Vagina (tissue), 2 donors: Measurements from ENCODE around the gene TPD52L1. TPM values are rescaled to one million over a fixed set of nuclear protein-coding genes. Genes with fewer than 3 reads are reported as not detected.

Source experiments
- DNase-seq, 2 donors: peaks; one replicate each; pipeline ENCODE4 v3.0.0-alpha.2; 2017; ENCODE audit errors: extremely low spot score in 2 of 2
- H3K27ac ChIP-seq: fragments of 200-600 bp; sonication (generic); one replicate; pipeline ENCODE4 v1.5.1; 2019
- H3K27me3 ChIP-seq: fragments of 200-600 bp; sonication (generic); one replicate; pipeline ENCODE4 v1.5.1; 2019
- H3K36me3 ChIP-seq, 2 donors: fragments of 200-600 bp; sonication (generic); one replicate each; pipeline ENCODE4 v1.5.1; 2017 to 2019
- H3K4me1 ChIP-seq: fragments of 200-600 bp; sonication (generic); one replicate; pipeline ENCODE4 v1.5.1; 2019
- H3K4me3 ChIP-seq, 2 donors: fragments of 200-600 bp; sonication (generic); 1 replicate in 1 of 2; 2 replicates in 1 of 2; pipeline ENCODE4 v1.5.1; 2016 to 2019
- H3K9me3 ChIP-seq: fragments of 200-600 bp; sonication (generic); one replicate; pipeline ENCODE4 v1.5.1; 2019
- POLR2A ChIP-seq, 2 donors: fragments of 450-650 bp; IDR thresholded peaks; one replicate each; pipeline ENCODE4 v1.6.1; 2017; ENCODE audit warnings: antibody characterized with exemption in 2 of 2, mild to moderate bottlenecking in 2 of 2, moderate library complexity in 2 of 2
- POLR2AphosphoS5 ChIP-seq, 2 donors: sonication (generic); formaldehyde crosslinking; IDR thresholded peaks; one replicate each; pipeline ENCODE4 v1.9.0; 2017; ENCODE audit warnings: antibody characterized with exemption in 2 of 2, mild to moderate bottlenecking in 2 of 2, low read depth in 1 of 2; ENCODE audit not compliant: insufficient read depth in 1 of 2
- intact Hi-C: fragments of 100-400 bp; cut with DNase I; formaldehyde crosslinking; loops from one replicate; pipeline ENCODE4 v1.15.1; 2023
- total RNA-seq: library from RNA; depleted of rRNA; stranded (reverse); fragments of >200 nt; gene quantifications from one replicate; pipeline ENCODE4 v1.2.3, GENCODE V29; 2016
- TF ChIP-seq, protein P1 (sequence below), 3 experiments: fragments of 450-650 bp in 2 of 3; fragments of 200-600 bp in 1 of 3; sonication (generic) in 1 of 3; IDR thresholded peaks; one replicate each; pipeline ENCODE4 v1.5.1; 2017 to 2019; ENCODE audit warnings: antibody characterized with exemption in 3 of 3, mild to moderate bottlenecking in 2 of 3, moderate library complexity in 2 of 3

TPD52L1 gene
- total RNA-seq, 1 donor from 2014 or later: 85.0 TPM

- H3K27me3 ChIP-seq: no peaks in the 10 kb centered on the region
- H3K4me3 ChIP-seq: no peak overlapping the region
- no peak overlapping the region for H3K27ac ChIP-seq
- intact Hi-C loops: no loop called here
- no peaks in the 10 kb centered on the region for H3K36me3 ChIP-seq
- H3K4me1 ChIP-seq: peaks cover 18% of the 10 kb centered on the region
- no peaks in the 10 kb centered on the region for H3K9me3 ChIP-seq
- no peak for DNase-seq
- TF ChIP-seq POLR2AphosphoS5 (IDR thresholded peaks at IDR 0.05; ENCODE audit: insufficient read depth in 1 of 2, low read depth in 1 of 2): no peak
- TF ChIP-seq, protein P1, sequence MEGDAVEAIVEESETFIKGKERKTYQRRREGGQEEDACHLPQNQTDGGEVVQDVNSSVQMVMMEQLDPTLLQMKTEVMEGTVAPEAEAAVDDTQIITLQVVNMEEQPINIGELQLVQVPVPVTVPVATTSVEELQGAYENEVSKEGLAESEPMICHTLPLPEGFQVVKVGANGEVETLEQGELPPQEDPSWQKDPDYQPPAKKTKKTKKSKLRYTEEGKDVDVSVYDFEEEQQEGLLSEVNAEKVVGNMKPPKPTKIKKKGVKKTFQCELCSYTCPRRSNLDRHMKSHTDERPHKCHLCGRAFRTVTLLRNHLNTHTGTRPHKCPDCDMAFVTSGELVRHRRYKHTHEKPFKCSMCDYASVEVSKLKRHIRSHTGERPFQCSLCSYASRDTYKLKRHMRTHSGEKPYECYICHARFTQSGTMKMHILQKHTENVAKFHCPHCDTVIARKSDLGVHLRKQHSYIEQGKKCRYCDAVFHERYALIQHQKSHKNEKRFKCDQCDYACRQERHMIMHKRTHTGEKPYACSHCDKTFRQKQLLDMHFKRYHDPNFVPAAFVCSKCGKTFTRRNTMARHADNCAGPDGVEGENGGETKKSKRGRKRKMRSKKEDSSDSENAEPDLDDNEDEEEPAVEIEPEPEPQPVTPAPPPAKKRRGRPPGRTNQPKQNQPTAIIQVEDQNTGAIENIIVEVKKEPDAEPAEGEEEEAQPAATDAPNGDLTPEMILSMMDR (IDR thresholded peaks at IDR 0.05): no peak
- no peak for TF ChIP-seq POLR2A (IDR thresholded peaks at IDR 0.05)
Observed at GRCh38 chr6:125165256-125165655, 11.7 kb downstream of the TPD52L1 start.

DNA sequence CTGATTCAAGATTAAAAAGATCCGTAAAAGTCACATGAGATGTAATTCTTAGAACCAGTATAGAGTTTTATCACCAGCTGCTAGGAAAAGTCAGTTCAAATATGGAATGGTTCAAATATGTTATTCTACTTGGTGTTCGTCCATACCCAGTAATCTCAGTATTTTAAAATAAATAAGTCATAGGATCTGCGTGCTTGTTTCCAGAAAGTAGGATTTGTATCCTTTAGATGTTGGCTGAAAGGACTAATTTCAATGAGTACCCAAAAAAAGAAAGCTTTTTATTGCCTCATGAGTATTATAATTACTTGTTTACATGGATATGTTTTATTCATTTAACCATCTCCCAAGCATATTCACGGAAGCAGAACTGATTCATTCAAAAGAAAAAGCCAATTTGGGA lies 12.2 kb downstream of the TPD52L1 start:
- no peak overlapping the region for H3K4me3 ChIP-seq
- H3K9me3 ChIP-seq: no peaks in the 10 kb centered on the region
- no peaks in the 10 kb centered on the region for H3K36me3 ChIP-seq
- no peaks in the 10 kb centered on the region for H3K27me3 ChIP-seq
- H3K27ac ChIP-seq: no peak overlapping the region
- H3K4me1 ChIP-seq: peaks cover 23% of the 10 kb centered on the region
- TF ChIP-seq POLR2AphosphoS5 (IDR thresholded peaks at IDR 0.05; ENCODE audit: insufficient read depth in 1 of 2, low read depth in 1 of 2) (no peak), POLR2A (IDR thresholded peaks at IDR 0.05) (no peak)
- TF ChIP-seq, protein P1 (IDR thresholded peaks at IDR 0.05): no peak
- intact Hi-C loops: no loop called here
- DNase-seq: no peak

DNA sequence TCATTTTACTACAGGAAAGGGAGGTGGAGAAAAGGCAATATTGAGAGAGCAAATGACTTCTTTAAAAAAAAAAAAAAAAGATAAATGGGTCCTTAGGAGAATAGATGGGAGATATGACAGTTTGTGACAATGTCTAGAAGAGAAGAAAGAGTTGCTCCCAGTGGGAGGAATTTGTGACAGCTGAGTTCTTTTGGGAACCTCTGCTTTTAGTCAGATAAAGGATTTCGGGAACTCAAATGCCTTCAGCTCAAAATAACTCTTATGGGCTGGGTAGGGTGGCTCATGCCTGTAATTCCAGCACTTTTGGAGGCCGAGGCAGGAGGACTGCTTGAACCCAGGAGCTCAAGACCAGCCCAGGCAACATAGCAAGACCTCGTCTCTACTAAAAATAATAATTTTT lies 13.1 kb downstream of the TPD52L1 start:
- no peak for TF ChIP-seq POLR2A (IDR thresholded peaks at IDR 0.05)
- TF ChIP-seq, protein P1 (IDR thresholded peaks at IDR 0.05): no peak
- no peak for TF ChIP-seq POLR2AphosphoS5 (IDR thresholded peaks at IDR 0.05; ENCODE audit: insufficient read depth in 1 of 2, low read depth in 1 of 2)

GRCh38 chr6:125167579-125167978 lies 14.0 kb downstream of the TPD52L1 start:
- intact Hi-C loops: no loop called here
- Histone ChIP-seq H3K27ac (no peak overlapping the region), H3K36me3 (no peaks in the 10 kb centered on the region), H3K27me3 (no peaks in the 10 kb centered on the region), H3K4me3 (no peak overlapping the region), H3K9me3 (no peaks in the 10 kb centered on the region), H3K4me1 (peaks cover 24% of the 10 kb centered on the region)
- TF ChIP-seq, protein P1 (IDR thresholded peaks at IDR 0.05): no peak
- DNase-seq: no peak

More for the DNA sequence above, 13.1 kb downstream of the TPD52L1 start:
- no peak for DNase-seq
- Histone ChIP-seq H3K27me3 (no peaks in the 10 kb centered on the region), H3K36me3 (no peaks in the 10 kb centered on the region), H3K4me3 (no peak overlapping the region), H3K9me3 (no peaks in the 10 kb centered on the region), H3K4me1 (peaks cover 24% of the 10 kb centered on the region), H3K27ac (no peak overlapping the region)
- intact Hi-C loops: no loop called here

- TF ChIP-seq POLR2A (IDR thresholded peaks at IDR 0.05): no peak
- no peak for TF ChIP-seq POLR2AphosphoS5 (IDR thresholded peaks at IDR 0.05; ENCODE audit: insufficient read depth in 1 of 2, low read depth in 1 of 2)
- TF ChIP-seq, protein P1 (IDR thresholded peaks at IDR 0.05): no peak
- Histone ChIP-seq H3K27me3 (no peaks in the 10 kb centered on the region), H3K27ac (no peak overlapping the region), H3K4me1 (peaks cover 24% of the 10 kb centered on the region), H3K4me3 (no peak overlapping the region), H3K9me3 (no peaks in the 10 kb centered on the region), H3K36me3 (no peaks in the 10 kb centered on the region)
- intact Hi-C loops: no loop called here
- DNase-seq: no peak
Observed at GRCh38 chr6:125169058-125169457, 15.5 kb downstream of the TPD52L1 start.
